CD4-positive, alpha-beta T cell (primary cell): Measurements from ENCODE around the gene AMIGO2. TPM values are rescaled to one million over a fixed set of nuclear protein-coding genes. Genes with fewer than 3 reads are reported as not detected.

Experiments used
- ATAC-seq: fragments of 200-7000 bp; cut with Tn5 transposase; one replicate; pipeline ENCODE4 v1.10.0; 2022; ENCODE audit warnings: mild to moderate bottlenecking; ENCODE audit not compliant: poor library complexity
- CTCF ChIA-PET: fragments of 350-600 bp; sonication (Branson Sonifier 250); formaldehyde crosslinking; loops from one replicate; lab custom pipeline; 2021; ENCODE audit warnings: antibody characterized with exemption, inconsistent platforms; lab: Charles Lee
- POLR2A ChIA-PET: fragments of 350-600 bp; sonication (Branson Sonifier 250); formaldehyde crosslinking; loops from one replicate; lab custom pipeline; 2021; ENCODE audit warnings: antibody characterized with exemption, inconsistent platforms; lab: Charles Lee
- DNase-seq, 14 experiments: peaks; one replicate each; pipeline ENCODE4 v3.0.0-alpha.2; 2013 to 2020; ENCODE audit warnings: mixed read lengths in 2 of 14
- H3K27ac ChIP-seq, 2 donors: one replicate each; pipeline versions ENCODE4 v1.5.1 to v1.7.0; 2013; ENCODE audit warnings: low read length in 2 of 2, low read depth in 1 of 2, mild to moderate bottlenecking in 1 of 2
- H3K27me3 ChIP-seq, 2 experiments: 1 replicate in 1 of 2; 2 replicates in 1 of 2; pipeline versions ENCODE4 v1.6.1 to v1.7.0; 2013; ENCODE audit warnings: low read length in 2 of 2, control low read depth in 1 of 2, mild to moderate bottlenecking in 1 of 2, moderate library complexity in 1 of 2; ENCODE audit not compliant: insufficient read depth in 2 of 2, control insufficient read depth in 1 of 2
- H3K36me3 ChIP-seq: one replicate; pipeline ENCODE4 v1.6.1; 2013; ENCODE audit warnings: low read length, control low read depth; ENCODE audit not compliant: insufficient read depth
- H3K4me1 ChIP-seq: one replicate; pipeline ENCODE4 v1.6.1; 2013; ENCODE audit warnings: low read length, control low read depth; ENCODE audit not compliant: insufficient read depth
- H3K4me3 ChIP-seq: one replicate; pipeline ENCODE4 v1.5.1; 2013; ENCODE audit warnings: mild to moderate bottlenecking, low read length, moderate library complexity
- H3K9me3 ChIP-seq, 2 experiments: 1 replicate in 1 of 2; 2 replicates in 1 of 2; pipeline versions ENCODE4 v1.6.1 to v1.7.0; 2013; ENCODE audit warnings: low read length in 2 of 2, mild to moderate bottlenecking in 2 of 2, control low read depth in 1 of 2, moderate library complexity in 1 of 2; ENCODE audit not compliant: control insufficient read depth in 1 of 2, insufficient read depth in 1 of 2
- H3K27ac Mint-ChIP-seq: one replicate; pipeline ENCODE4 v1.8.0; 2020; ENCODE audit warnings: mixed read lengths
- H3K27me3 Mint-ChIP-seq: one replicate; pipeline ENCODE4 v1.8.0; 2021; ENCODE audit warnings: mixed read lengths
- H3K36me3 Mint-ChIP-seq: one replicate; pipeline ENCODE4 v1.8.0; 2021; ENCODE audit warnings: low read depth, mixed read lengths
- H3K4me1 Mint-ChIP-seq: one replicate; pipeline ENCODE4 v1.8.0; 2021; ENCODE audit warnings: low read depth, mixed read lengths
- H3K4me3 Mint-ChIP-seq: one replicate; pipeline ENCODE4 v1.8.0; 2020; ENCODE audit warnings: mild to moderate bottlenecking, mixed read lengths
- H3K9me3 Mint-ChIP-seq: one replicate; pipeline ENCODE4 v1.8.0; 2020; ENCODE audit warnings: mixed read lengths
- intact Hi-C, 2 experiments: fragments of 100-400 bp; cut with DNase I in 1 of 2; cut with micrococcal nuclease in 1 of 2; formaldehyde crosslinking; loops; one replicate each; pipeline versions ENCODE4 v1.15.1 to v1.9.0; 2023 to 2025; cut with DNase I, micrococcal nuclease
- total RNA-seq, 174 experiments: library from RNA in 2 of 174; stranded (reverse) in 2 of 174; gene quantifications; one replicate each; pipeline ENCODE4 v1.2.3 and lab custom pipeline; 2021 to 2026
- TF ChIP-seq, protein P1 (sequence below): fragments of 200-600 bp; IDR thresholded peaks from one replicate; pipeline ENCODE4 v1.8.0; 2022; ENCODE audit warnings: antibody characterized with exemption, mild to moderate bottlenecking

The AMIGO2 gene
- total RNA-seq, 2 experiments from 2014 or later: 9.7 to 10.1 TPM

DNA sequence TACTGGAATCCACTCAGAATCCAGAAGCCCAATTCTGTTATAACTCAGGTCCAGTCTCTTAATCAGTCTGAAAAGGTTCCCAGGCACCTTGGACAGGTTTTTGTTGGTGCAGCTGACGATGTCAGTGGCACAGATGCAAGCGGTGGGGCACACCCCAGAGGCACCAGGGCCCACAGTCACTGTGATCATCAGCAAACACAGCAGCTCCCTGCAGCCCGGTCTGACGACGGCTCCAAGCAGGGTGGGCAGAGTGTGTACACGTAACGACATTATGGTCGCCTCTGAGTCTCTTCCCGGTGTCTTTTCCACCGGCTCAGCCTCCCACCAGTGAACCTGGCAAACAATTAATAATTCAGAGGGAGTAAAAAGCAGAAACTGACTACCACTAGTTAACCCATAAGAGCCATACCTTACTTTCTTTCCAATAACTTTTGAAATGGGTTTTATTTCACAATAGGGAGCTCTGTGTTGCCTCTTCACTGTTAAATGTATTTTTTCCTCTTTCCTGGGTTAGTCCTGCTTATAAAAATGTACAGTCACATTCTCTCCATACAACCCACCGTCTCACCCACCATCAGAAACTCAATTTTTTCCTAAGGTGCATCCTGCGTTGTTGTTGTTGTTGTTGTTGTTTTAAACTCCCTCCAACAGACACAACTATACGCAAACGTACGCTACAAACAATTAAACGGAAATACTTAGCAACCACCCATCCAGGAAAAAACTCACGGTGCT is 859 bp downstream of the AMIGO2 start:
- Mint-ChIP-seq H3K36me3 (peaks cover 19% of the 10 kb centered on the region), H3K4me1 (peaks cover 80% of the 10 kb centered on the region), H3K27me3 (no peaks in the 10 kb centered on the region), H3K9me3 (no peaks in the 10 kb centered on the region), H3K4me3 (peak overlapping the region; percentile 92), H3K27ac (peak overlapping the region; percentile 86)
- Histone ChIP-seq H3K4me1 (peaks cover 32% of the 10 kb centered on the region), H3K27me3 (no peaks in the 10 kb centered on the region), H3K9me3 (no peaks in the 10 kb centered on the region), H3K4me3 (peak overlapping the region; percentile 77), H3K27ac (peak overlapping the region; percentile 33 to 63), H3K36me3 (no peaks in the 10 kb centered on the region)
- intact Hi-C loops: loop anchor here (2.0 to 5.0 kb wide), 3 partner anchors 228 to 318 kb away; no protein-coding TSS in a partner anchor
- TF ChIP-seq, protein P1, sequence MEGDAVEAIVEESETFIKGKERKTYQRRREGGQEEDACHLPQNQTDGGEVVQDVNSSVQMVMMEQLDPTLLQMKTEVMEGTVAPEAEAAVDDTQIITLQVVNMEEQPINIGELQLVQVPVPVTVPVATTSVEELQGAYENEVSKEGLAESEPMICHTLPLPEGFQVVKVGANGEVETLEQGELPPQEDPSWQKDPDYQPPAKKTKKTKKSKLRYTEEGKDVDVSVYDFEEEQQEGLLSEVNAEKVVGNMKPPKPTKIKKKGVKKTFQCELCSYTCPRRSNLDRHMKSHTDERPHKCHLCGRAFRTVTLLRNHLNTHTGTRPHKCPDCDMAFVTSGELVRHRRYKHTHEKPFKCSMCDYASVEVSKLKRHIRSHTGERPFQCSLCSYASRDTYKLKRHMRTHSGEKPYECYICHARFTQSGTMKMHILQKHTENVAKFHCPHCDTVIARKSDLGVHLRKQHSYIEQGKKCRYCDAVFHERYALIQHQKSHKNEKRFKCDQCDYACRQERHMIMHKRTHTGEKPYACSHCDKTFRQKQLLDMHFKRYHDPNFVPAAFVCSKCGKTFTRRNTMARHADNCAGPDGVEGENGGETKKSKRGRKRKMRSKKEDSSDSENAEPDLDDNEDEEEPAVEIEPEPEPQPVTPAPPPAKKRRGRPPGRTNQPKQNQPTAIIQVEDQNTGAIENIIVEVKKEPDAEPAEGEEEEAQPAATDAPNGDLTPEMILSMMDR: no peak
- peak; percentile 61 for ATAC-seq
- DNase-seq: peak; percentile 20 to 64 (median 44)
- POLR2A ChIA-PET: interaction anchor here (0.6 to 4.9 kb wide), 28 partner anchors 8 to 1350 kb away, joined by 3 to 43 read pairs (median 5); partner anchors contain the start of gene SLC38A1
- CTCF ChIA-PET: interaction anchor here (0.7 to 3.5 kb wide), 7 partner anchors 11 to 319 kb away, joined by 3 to 11 read pairs (median 4); no protein-coding TSS in a partner anchor

DNA sequence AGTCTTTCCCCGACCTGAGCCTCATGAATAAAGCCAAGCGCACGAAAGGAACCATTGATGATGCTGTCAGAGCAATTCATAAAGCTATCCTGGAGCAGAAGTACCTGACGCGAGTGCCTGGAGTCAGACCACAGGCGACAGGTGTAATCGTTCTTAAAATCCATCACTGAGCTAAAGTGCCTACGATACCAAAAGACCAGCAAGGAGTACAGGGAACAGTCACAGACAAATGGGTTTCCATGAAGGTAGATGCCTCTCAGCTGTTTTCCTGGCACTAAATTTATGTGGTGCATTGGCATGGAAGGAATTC is 1.7 kb downstream of the AMIGO2 start:
- Mint-ChIP-seq H3K27ac (peak overlapping the region; percentile 86), H3K27me3 (no peaks in the 10 kb centered on the region), H3K36me3 (peaks cover 19% of the 10 kb centered on the region), H3K4me3 (peak overlapping the region; percentile 92), H3K9me3 (no peaks in the 10 kb centered on the region), H3K4me1 (peaks cover 71% of the 10 kb centered on the region)
- TF ChIP-seq, protein P1: no peak
- peaks cover 26% of the 10 kb centered on the region for H3K4me1 ChIP-seq
- H3K4me3 ChIP-seq: no peak overlapping the region
- H3K36me3 ChIP-seq: no peaks in the 10 kb centered on the region
- no peak overlapping the region for H3K27ac ChIP-seq
- ChIA-PET POLR2A (interaction anchor here (0.6 to 4.9 kb wide), 13 partner anchors 8 to 809 kb away, joined by 3 to 43 read pairs (median 5); partner anchors contain the start of gene SLC38A1), CTCF (interaction anchor here (0.8 to 3.5 kb wide), 4 partner anchors 42 to 320 kb away, joined by 3 to 11 read pairs (median 4); no protein-coding TSS in a partner anchor)
- ATAC-seq: no peak
- no peaks in the 10 kb centered on the region for H3K9me3 ChIP-seq
- DNase-seq: no peak
- intact Hi-C loops: loop anchor here (2.0 to 5.0 kb wide), 3 partner anchors 229 to 319 kb away; no protein-coding TSS in a partner anchor
- H3K27me3 ChIP-seq: no peaks in the 10 kb centered on the region

DNA sequence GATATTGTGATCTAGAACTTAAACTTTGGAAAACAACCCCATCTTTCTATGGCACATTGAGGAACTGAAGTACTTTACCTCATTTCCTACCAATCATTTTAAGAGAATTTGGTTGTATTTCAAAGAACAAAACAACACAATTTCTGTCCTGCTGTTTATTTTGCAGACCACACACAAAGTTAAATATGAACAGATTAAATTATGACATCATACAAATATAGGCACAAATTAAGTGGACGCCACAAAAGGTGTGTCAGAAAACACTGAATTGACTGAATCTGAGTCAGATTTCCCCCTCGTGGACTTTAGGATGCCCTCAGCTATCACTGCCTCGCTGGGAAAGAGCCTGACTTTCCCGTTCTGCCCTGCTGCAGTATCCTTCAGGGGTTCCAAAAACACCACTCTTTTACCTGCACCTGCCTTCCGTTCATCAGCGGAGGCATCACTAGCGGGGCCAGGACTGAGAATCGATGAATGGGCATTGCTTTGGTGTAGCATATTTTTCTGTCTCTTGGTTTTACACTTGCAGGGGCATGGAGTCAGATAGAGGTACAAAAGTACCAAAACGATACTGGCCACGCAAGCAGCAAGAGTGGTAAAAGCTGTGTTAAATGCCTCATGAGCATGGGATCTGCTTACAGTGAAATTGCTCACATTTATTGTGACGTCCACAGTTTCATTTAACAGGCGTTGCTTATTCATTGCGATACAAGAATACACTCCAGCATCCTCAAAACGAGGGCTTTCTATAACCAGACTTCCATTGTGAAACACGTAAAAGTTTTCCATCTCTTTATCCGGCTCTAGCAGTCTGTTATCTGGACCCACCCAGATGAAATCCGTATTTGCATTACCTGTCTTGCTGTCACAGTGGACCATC is 2.3 kb downstream of the AMIGO2 start:
- peaks cover 19% of the 10 kb centered on the region for H3K36me3 Mint-ChIP-seq
- Histone ChIP-seq H3K9me3 (no peaks in the 10 kb centered on the region), H3K27me3 (no peaks in the 10 kb centered on the region), H3K36me3 (no peaks in the 10 kb centered on the region), H3K27ac (no peak overlapping the region), H3K4me3 (no peak overlapping the region), H3K4me1 (peaks cover 25% of the 10 kb centered on the region)
- peak overlapping the region; percentile 92 for H3K4me3 Mint-ChIP-seq
- POLR2A ChIA-PET: interaction anchor here (1.0 to 4.9 kb wide), 7 partner anchors 7 to 808 kb away, joined by 3 to 43 read pairs (median 8); partner anchors contain the start of gene SLC38A1
- CTCF ChIA-PET: no interaction called here
- intact Hi-C loops: loop anchor here (2.0 to 5.0 kb wide), 3 partner anchors 229 to 320 kb away; no protein-coding TSS in a partner anchor
- no peaks in the 10 kb centered on the region for H3K9me3 Mint-ChIP-seq
- ATAC-seq: no peak
- peaks cover 66% of the 10 kb centered on the region for H3K4me1 Mint-ChIP-seq
- TF ChIP-seq, protein P1: no peak
- H3K27me3 Mint-ChIP-seq: no peaks in the 10 kb centered on the region
- peak overlapping the region; percentile 86 for H3K27ac Mint-ChIP-seq
- DNase-seq: no peak
